Right hindlimb (tissue), 1 donor: ENCODE results near the gene NFAT5.
"Not testable (repeated sequence)": the region's sequence is repeated elsewhere in the genome, so short reads cannot be mapped to it uniquely, and the experiment has no call there.

ENCODE experiments used
- DNase-seq: peaks from one replicate; pipeline ENCODE4 v3.0.0-alpha.2; 2018

Gene NFAT5

DNA sequence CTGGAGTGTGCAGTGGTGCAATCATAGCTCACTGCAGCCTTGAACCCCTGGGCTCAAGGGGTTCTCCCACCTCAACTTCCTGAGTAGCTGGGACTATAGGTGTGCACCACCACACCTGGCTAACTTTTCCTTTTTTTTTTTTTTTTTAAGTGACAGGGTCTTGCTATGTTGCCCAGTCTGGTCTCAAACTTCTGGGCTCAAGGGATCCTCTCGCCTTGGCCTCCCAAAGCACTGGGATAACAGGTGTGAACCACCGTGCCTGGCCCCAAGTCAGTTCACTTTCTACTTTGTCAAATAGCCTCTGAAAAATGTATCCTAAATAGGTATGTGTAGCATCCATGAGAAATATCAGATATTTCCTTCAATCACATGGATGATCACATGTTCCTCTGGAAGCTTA, 9.9 kb upstream of the NFAT5 start:
- DNase-seq: no peak

DNA sequence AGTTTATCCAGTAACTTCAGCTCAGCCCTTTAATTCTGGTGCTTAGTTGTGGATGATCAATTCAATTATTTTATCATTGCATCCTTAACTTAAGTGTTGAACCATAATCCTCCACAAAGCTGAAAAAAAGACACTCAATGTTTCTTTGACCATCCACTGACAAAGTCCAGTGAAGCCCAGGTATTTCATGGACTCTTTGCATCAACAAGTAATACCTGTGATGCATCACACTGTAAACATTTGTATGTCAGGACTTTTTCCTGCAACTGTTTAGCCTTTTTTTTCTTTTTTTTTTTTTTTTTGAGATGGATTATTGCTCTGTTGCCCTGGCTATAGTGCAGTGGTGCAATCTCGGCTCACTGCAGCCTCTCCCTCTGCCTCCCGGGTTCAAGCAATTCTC, 6.6 kb upstream of the NFAT5 start:
- DNase-seq: no peak

DNA sequence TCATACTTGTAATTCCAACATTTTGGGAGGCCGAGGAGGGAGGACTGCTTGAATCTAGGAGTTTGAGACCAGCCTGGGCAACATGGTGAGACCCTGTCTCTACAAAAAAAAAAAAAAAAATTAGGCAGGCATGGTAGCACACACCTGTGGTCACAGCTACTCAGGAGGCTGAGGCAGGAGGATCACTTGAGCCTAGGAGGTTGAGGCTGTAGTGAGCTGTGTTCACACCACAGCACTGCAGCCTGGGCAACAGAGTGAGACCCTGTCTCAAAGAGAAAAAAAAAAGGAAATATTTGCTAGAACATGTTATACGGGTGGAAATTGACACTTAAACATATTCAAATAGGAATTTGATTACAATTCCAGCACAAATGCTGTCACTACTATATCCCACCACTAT, 4.4 kb upstream of the NFAT5 start:
- not testable (repeated sequence) for DNase-seq

DNA sequence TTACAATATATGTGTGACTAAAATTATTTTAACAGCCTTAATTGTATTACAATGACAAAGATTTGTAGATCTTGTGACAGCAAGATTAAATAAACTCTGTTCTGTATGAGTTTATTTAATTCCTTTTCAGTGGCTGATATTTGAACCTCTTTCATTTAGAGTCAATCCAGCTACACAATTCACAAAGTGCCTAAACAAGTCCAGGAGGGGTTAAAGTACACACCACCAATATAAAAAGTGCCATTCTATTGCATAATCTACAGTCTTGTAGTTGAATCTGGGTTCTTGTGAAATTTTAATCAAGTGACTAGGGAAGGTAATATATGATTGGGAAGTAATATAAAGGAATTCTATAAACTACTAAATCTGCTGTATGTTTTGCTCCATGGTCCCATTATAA, 3.9 kb upstream of the NFAT5 start:
- no peak for DNase-seq

DNA sequence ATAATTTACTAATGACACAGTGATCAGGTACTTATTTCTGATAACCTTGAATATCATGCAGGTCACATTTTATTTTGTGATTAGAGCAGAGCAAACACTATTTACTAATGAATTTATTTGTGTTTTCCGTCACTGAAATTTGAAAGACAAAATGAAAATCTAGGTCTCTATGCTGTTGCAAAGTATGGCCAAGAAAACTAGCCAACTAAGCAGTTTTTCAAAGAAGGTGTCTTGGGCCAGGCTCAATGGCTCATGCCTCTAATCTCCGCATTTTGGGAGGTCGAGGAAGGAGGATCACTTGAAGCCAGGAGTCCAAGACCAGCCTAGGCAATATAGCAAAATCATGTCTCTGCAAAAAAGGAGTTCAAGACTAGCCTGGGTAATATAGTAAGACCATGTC, 3.0 kb upstream of the NFAT5 start:
- DNase-seq: no peak

DNA sequence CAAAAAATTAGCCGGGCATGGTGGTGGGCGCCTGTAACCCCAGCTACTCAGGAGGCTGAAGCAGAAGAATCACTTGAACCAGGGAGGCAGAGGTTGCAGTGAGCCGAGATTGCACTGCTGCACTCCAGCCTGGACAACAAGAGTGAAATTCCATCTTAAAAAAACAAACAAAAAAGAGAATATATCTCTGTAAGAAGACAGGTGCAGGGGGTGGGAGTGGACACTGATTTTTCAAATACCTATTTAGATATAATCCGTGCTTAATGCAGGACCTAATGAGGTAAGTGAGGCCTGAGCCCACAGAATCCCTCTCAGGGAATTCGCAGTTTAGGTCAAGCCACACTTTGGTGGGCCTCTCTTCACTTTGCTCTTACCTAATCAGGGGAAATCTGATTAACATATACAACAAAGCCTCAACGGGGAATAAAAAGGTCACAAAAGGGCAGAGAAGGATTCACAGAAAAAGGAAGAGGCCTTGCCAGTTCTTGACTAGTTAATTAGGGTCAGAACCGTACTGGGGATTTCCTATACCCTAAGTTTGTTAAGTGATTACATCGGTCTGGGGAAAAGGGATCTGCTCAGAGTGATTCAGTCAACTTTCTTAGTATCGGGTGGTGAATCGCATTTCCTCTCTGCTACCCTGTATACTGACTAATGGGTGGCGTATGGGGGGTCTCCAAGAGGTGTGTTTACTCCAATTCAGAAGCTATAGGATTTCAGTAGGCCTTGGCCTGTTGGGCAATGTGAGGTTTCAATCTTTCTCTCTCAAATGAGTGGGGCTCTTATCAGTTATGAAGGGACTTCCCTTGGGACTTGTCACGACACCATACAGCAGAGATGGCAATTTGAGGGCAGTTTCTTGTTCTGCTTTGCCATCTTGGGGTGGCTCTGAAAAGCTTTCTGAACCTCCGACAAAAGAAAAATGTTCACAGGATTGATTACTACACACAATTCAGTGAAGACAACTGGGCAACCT, 1.9 kb upstream of the NFAT5 start:
- DNase-seq: no peak

DNA sequence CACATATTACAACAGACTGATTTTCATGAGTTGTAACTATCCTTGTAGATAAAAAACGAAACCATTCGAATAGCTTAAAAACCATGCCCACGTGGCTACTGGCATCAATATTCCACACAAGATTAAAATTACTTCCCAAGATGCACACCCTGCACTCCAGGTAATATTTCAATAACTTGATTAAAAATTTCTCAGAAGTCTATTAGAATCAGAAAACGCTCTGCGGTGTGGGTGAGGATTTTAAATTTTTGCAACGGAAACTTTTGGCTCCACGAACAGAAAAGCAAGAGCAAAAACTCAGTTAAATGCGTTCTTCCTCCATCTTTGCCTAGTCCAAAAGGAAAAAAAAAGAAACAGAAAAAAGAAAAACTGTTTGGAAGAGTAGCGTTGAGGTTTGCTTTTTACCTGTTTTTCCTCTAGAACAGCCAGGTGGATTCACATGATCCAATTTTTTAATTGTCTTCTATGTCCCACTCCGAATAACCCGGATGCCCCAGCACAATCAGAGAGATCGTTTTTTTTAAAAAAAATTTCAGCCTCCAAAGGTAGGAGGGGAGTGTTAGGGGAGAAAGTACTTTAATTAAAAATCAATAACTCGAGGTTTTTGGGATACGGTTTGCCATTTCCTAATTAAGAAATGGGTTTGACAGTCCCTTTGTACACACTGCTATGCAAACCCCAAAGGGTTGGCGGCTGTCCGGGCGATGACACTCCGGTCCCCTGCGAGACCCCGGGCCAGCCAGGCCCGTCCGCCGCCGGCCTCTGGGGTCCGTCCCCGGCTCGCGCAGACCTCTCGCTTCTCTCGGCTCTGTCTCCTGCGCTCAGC, 708 bp upstream of the NFAT5 start:
- no peak for DNase-seq

DNA sequence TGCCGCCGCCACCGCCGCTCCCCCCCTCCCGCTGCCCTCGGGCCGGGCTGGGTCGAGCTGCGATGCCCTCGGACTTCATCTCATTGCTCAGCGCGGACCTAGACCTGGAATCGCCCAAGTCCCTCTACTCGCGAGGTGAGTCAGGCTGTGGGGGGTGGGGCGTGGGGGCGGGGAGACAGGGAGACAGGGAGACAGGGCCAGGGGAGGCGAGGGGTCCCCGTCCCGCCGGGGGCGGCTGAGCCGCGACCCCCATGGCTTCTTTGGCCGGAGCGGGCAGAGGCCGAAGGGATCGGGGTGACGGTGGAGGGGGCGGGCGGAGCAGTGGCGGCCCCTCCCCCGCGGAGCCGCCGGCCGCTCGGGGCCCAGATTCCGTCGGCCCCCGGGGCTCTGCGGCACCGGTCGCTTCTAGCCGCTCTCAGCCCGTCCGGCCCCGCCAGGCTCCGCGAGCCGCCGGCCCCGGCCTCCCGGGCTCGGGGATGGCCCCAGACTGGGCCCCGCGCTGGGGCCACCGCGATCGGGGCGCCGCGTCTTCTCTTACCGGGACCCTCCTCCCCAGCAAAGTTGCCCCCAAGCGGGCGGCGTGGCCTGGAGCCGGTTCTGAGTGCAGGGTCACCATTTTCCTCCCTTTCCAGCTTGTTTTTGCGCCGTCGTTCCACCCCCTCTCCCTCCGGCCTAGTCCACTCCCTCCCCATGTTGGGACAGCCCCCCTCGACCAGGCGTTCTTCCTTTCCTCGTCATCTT, 644 bp downstream of the NFAT5 start:
- DNase-seq: peak; percentile 80

DNA sequence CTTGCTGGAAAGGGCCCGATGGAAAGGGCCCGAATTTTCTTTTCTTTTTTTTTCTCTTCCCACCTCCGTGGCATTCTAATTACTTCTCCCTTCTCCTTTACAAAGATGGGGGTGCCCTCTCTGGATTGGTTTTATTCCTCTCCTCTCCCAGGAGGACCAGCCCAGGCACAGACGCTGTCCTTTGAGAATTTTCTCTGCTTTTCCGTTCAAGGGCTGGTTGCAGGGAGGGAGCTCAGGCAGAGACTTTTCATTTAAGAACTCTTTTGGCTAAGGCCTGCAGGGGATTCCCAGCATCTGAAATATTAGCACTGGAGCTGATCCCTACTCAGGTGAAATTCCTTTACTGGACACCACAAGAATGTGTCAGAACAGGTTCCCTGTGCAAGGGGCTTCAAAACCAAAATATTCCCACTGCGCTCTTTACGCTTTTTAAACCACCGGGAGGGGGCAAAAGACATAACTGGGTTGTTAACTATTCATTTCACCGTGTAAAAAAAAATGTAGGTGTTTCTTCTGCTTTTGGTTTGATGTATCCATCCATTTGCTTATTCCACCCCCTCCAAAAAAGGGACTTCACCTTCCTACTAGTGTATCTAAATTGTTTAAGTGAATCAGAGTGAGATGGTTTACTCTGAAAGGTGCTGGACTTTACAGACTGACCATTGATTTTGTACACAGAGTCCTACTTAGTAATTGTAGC, 1.4 kb downstream of the NFAT5 start:
- DNase-seq: no peak

DNA sequence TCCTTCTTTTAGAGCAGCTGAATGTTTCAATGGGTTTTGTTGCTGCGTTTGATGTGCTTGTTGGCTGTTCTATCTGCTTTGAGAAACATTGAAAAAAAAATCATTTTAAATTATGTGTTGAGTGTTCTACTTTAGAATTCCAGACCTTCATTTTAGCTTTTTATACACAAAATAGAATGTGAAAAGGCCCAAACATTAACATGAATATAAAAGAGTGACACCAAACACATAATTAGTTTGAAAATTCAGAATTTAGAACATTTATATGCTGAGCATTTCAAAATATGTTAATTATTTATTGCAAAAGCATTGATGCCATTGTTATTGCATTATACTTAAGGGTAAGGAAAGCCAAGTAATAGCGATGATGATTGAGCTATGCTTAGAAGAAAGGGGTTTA, 2.9 kb downstream of the NFAT5 start:
- no peak for DNase-seq

DNA sequence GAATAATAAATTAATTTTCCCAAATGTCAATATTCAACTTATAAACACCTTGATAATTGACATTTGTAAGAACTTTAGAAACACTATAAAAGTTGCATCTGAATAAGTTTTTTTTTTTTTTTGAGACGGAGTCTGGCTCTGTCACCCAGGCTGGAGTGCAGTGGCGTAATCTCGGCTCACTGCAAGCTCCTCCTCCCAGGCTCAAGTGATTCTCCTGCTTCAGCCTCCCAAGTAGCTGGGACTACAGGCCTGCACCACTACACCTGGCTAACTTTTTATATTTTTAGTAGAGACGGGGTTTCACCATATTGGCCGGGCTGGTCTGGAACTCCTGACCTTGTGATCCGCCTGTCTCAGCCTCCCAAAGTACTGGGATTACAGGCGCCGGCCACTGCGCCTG, 13.0 kb downstream of the NFAT5 start:
- DNase-seq: not testable (repeated sequence)

DNA sequence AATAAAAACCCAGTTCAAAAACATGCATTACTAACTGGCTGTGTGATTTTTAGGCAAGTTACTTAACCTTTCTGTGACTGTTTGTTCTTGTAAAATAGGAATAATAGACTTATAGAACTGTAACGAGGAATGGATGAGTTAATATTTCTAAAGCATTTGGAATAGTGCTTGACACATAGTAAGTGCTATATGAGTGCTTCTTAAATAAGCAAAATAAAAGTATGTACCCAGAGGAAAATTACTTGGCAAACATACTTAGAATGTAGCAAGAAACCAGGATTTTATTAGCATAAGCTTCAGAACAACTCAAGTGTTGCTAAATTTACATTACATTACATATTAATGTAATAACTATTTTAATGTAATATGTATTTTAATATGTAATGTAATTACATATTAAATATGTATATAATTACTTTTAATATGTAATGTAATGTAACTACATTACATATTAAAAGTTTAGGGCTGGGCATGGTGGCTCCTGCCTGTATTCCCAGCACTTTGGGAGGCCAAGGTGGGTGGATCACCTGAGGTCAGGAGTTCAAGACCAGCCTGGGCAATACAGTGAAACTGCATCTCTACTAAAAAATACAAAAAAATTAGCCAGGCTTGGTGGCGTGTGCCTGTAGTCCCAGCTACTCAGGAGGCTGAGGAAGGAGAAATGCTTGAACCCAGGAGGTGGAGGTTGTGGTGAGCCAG, 14.2 kb downstream of the NFAT5 start:
- no peak for DNase-seq

DNA sequence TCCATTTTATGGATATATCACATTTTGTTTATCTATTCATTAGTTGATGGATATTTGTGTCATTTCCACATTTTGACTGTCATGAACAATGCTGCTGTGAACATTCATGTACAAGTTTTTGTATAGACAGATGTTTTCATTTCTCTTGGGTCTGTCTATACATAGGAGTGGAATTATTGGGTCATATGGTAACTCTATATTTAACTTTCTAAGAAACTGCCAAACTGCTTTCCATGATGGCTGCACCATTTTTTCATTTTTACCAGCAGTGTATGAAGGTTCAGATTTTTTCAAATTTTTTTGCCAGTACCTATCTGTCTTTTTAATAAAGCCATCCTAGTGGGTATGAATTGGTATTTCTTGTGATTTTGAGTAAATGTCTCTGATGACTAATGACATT, 15.5 kb downstream of the NFAT5 start:
- DNase-seq: no peak

DNA sequence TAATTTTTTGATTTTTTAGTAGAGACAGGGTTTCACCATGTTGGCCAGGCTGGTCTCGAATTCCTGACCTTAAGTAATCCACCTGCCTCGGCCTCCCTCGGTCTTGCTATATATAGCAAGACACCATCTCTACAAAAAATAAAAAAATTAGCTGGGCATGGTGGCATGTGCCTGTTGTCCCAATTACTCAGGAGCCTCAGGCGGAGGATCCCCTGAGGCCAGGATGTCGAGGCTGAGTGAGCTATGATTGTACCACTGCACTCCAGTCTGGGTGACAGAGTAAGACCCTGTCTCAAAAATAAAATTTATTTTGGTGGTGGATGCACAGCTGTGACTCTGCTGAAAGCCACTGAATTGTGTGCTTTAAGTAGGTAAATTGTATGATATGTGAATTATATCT, 18.7 kb downstream of the NFAT5 start:
- not testable (repeated sequence) for DNase-seq

DNA sequence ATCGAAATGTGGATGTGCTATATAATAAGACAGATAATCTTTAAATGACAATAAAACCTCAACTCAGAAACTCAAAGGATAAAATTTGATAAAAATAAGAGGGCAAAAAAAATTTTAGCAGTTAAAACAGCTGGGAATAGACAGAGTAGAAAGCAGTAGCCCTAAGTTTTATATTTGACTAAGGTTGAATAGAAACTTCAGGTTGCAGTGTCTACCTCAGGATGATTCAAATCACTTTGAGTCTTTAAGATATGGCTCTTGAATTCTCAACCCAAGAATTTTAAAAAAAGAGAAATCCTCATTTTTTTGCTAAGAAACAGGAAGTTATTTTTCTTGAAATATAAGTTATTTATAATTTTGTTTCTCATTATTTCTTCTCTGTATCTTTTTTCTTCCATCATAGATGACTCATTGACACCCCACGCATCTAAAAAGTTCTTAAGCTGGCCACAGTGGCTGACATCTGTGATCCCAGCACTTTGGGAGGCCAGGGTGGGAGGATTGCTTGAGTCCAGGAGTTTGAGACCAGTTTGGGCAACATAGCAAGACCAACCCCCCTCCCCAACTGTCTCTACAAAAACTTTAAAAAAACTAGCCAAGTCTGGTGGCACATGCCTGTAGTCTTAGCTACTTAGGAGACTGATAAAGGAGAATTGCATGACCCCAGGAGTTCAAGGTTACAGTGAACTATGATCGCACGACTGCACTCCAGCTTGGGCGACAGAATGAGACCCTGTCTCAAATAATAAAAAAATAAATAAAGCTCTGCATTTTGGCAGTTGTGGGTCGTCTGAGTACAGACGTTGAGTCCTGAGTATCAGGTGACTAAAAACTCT, 23.9 kb downstream of the NFAT5 start:
- DNase-seq: no peak

DNA sequence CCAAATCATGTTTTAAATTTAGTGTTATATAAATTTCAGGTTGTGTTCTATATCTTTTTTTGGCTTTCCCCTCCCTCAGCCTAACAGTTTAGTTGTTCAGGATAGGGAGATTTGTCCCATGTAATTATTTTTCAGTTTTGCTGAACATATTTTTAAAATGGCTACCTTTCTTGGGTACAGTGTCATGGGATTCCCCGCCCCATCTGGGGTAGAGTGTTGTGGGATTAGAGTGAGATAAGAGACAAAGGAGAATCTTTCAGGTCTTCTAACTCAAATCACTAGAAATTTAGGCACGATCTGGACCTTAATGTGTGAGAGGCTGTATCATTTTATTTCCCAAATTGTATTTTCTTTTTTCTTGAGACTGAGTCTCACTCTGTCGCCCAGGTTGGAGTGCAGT, 24.8 kb downstream of the NFAT5 start:
- DNase-seq: no peak

DNA sequence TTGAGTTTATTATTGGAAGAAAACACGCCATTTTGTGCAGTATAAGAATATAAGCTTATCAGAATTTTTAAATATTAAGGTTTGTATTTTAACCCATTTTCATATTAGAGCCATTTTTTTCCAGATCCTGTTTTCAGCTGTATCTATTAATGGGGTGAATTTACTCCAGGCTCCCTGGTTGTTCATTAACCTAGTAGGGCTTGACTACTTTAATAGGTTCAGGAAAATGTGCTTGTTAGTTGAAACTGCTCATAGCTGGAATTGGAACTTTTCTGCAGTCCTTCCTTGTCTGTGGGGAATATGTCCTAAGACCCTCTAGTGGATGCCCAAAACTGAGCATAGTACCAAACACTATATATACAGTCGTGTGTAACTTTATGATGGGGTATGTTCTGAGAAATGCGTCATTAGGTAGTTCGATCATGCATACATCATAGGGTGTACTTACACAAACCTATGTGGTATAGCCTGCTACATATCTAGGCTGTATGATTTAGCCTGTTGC, 28.0 kb downstream of the NFAT5 start:
- no peak for DNase-seq

DNA sequence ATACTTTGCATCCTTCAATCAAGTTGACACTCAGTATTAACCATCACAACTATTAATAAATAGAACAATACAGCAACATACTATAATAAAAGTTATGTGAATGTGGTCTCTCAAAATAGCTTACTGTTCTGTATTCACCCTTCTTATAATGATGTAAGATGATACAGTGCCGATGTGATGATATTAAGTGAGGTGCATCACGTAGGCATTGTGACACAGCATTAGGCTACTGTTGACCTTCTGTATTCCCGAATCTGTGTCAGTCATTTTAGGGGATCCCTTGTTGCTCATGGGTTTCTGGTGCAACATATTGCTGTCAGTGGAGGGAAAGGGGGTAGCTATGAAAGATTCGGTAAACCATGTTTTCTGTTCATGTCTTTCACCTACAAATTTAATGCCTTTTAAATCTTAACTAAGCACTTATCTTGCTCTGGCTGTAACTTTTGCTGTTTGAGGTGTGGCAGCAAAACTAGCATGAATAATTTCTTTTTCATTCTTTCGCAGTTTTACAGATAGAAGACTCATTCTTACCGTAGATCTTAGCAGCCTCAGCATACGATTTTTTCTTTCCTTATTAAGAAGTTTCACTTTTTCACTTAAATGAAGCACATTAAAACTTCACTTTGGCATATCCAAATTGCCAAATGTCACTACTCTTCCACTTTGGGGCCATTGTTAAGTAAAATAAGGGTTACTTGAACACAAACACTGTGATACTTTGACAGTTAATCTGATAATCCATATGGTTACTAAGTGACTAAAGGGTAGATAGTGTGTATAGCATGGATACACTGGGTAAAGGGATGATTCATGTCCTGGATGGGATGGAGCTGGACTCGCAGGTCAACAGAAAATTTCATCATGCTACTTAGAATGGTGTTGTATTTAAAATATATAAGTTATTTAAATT, 29.6 kb downstream of the NFAT5 start:
- DNase-seq: no peak

DNA sequence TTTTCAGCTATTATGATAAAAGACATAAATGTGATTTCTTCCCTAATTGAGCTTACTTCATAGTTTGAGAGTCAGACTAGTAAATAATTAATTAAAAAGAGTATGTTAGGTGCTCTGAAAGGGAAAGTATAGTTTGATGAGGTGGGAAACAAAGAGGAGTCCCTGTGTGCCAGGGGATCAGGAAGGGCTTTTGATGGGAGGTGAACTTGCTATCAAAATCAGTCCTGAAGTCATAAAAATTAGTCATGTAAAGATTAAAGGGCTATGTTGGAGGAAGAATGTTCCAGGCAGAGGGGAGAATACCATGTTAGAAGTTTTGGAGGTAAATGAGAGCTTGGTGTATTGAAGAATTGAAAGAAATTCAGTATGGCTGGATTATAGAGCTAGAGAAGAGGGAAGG, 31.0 kb downstream of the NFAT5 start:
- DNase-seq: no peak

DNA sequence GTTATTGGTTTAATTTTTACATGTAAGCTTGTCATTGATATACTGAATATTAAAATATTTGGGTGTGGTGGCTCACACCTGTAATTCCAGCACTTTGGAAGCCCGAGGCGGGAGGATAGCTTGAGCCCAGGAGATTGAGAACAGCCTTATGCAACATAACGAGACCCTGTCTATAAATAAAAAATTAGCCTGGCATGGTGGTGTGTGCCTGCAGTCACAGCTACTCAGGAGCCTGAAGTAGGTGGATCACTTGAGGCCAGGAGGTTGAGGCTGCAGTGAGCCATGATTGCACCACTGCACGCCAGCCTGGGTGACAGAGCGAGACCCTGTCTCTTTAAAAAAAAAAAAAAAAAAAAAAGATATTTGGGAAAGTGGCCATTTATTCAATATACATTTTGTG, 32.3 kb downstream of the NFAT5 start:
- no peak for DNase-seq
